Neural crest cell (in vitro differentiated cells): ENCODE data around the gene LDLRAP1. TPM values are rescaled to one million over a fixed set of nuclear protein-coding genes. Genes with fewer than 3 reads are reported as not detected.
A peak's percentile ranks its signal among the peaks of the same experiment; 100 is the strongest.

Source experiments
- DNase-seq: peaks from one replicate; pipeline ENCODE4 v3.0.0; 2021; ENCODE audit warnings: low read depth, mixed read lengths, low spot score
- H3K27ac Mint-ChIP-seq: one replicate; pipeline ENCODE4 v1.8.0; 2021; ENCODE audit warnings: mild to moderate bottlenecking, mixed read lengths; ENCODE audit not compliant: unreplicated experiment
- H3K27me3 Mint-ChIP-seq: 2 replicates; pipeline ENCODE4 v1.8.0; 2021; ENCODE audit warnings: low read depth, mild to moderate bottlenecking, mixed read lengths
- H3K36me3 Mint-ChIP-seq: 2 replicates; pipeline ENCODE4 v1.8.0; 2021; ENCODE audit warnings: low read depth, mild to moderate bottlenecking, mixed read lengths
- H3K4me1 Mint-ChIP-seq: 2 replicates; pipeline ENCODE4 v1.8.0; 2021; ENCODE audit warnings: mixed read lengths
- H3K4me3 Mint-ChIP-seq: one replicate; pipeline ENCODE4 v1.8.0; 2021; ENCODE audit warnings: mild to moderate bottlenecking, mixed read lengths
- H3K9me3 Mint-ChIP-seq: 2 replicates; pipeline ENCODE4 v1.8.0; 2021; ENCODE audit warnings: mixed read lengths
- total RNA-seq: library from RNA; stranded (reverse); gene quantifications from 2 replicates; pipeline ENCODE4 v1.2.1, GENCODE V29; 2021
- TF ChIP-seq, protein P1 (sequence below): fragments of 200-600 bp; sonication (generic); conservative IDR thresholded peaks from 2 replicates; pipeline ENCODE4 v1.5.0; 2021; ENCODE audit warnings: antibody characterized with exemption, mild to moderate bottlenecking

The LDLRAP1 gene
- total RNA-seq, 1 donor from 2014 or later = 20.7 TPM

DNA sequence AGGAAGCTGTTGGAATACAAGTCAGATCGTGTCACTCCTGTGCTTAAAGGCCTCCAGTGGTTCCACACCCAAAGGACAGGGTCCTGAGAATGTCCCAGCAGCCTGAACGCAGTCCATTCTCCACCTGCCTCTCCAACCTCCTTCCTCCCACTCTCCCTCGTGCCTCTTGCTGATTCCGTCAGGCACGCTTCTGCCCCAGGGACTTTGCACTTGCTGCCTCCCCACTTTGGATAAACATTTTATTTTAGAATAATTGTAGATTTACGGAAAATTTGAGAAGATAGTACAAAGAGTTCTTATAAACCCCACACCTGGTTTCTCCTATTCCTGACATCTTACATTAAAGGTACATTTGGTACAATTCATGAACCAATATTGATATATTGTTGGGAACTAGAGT lies 28.4 kb upstream of the LDLRAP1 start:
- DNase-seq = no peak
- no peak overlapping the region for H3K27ac Mint-ChIP-seq
- no peaks in the 10 kb centered on the region for H3K27me3 Mint-ChIP-seq
- no peak overlapping the region for H3K4me3 Mint-ChIP-seq
- TF ChIP-seq, protein P1, sequence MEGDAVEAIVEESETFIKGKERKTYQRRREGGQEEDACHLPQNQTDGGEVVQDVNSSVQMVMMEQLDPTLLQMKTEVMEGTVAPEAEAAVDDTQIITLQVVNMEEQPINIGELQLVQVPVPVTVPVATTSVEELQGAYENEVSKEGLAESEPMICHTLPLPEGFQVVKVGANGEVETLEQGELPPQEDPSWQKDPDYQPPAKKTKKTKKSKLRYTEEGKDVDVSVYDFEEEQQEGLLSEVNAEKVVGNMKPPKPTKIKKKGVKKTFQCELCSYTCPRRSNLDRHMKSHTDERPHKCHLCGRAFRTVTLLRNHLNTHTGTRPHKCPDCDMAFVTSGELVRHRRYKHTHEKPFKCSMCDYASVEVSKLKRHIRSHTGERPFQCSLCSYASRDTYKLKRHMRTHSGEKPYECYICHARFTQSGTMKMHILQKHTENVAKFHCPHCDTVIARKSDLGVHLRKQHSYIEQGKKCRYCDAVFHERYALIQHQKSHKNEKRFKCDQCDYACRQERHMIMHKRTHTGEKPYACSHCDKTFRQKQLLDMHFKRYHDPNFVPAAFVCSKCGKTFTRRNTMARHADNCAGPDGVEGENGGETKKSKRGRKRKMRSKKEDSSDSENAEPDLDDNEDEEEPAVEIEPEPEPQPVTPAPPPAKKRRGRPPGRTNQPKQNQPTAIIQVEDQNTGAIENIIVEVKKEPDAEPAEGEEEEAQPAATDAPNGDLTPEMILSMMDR = no peak
- no peaks in the 10 kb centered on the region for H3K4me1 Mint-ChIP-seq
- no peaks in the 10 kb centered on the region for H3K9me3 Mint-ChIP-seq
- no peaks in the 10 kb centered on the region for H3K36me3 Mint-ChIP-seq

DNA sequence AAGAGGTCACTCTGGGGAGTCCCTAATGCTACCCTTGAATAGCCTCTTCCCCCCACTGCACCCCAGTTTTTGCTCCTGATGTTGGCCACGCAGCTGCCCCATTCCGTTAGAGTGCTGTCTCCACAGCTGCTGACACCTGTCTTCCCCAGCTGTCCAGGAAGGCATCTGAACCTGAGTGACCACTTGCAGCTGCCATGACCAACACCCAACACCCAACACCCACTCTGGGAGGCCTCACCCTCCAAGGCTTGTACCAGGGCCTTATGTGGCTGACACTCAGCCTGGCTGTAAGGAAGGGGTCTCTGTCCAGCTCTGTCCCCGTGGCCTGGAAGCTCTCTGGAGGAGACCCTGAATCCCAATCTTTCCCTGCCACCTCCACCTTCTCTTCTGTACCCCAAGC lies 26.7 kb upstream of the LDLRAP1 start:
- Mint-ChIP-seq H3K27me3 (no peaks in the 10 kb centered on the region), H3K36me3 (no peaks in the 10 kb centered on the region), H3K27ac (no peak overlapping the region), H3K4me3 (no peak overlapping the region), H3K4me1 (peaks cover 5% of the 10 kb centered on the region), H3K9me3 (no peaks in the 10 kb centered on the region)
- TF ChIP-seq, protein P1 = no peak
- DNase-seq = no peak

DNA sequence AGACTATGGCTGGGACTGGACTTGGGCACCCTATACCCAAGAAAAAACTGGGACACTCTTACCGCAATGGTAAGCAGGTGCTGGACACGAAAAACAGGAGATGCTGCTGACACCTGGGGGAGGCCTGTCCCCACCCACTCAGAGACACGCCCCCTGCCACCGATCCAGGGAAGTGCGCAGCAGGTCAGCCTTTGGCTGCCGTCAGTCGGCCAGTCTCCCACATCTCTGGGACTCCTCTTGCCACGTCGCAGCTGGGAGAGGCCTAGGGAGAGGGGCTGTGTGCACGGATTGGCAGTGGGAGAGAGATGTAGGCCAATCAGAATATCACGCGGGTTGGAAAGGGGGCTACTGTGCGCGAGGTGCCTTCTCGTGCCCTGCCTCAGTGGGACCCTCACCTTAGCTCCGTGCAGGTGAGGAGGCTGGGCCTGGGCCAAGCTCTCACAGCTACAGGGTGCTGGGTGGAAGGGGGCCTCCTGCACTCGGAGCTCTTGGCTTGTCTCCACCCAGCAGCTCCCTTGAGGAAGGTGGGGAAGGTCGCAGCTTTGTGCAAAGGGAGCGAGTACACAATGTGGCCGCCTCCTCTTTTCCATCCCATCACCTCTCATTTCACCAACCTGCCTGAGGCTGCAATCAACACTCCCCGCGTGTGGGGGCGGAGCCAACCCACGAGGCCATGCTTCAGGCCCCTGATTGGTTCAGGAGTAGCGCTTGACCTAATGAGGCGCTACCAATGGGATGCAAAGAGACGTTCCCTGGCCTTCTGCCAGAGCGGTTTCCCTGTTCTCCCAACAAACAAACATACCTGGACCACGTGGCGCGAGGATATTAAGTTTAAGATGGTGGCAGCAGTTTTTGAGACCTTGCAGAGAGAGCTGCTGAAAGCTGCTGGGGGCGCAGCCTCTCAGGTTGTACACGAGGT lies 25.7 kb upstream of the LDLRAP1 start:
- Mint-ChIP-seq H3K4me3 (no peak overlapping the region), H3K27me3 (no peaks in the 10 kb centered on the region), H3K27ac (no peak overlapping the region), H3K4me1 (peaks cover 10% of the 10 kb centered on the region), H3K9me3 (no peaks in the 10 kb centered on the region), H3K36me3 (no peaks in the 10 kb centered on the region)
- DNase-seq = no peak
- TF ChIP-seq, protein P1 = no peak

DNA sequence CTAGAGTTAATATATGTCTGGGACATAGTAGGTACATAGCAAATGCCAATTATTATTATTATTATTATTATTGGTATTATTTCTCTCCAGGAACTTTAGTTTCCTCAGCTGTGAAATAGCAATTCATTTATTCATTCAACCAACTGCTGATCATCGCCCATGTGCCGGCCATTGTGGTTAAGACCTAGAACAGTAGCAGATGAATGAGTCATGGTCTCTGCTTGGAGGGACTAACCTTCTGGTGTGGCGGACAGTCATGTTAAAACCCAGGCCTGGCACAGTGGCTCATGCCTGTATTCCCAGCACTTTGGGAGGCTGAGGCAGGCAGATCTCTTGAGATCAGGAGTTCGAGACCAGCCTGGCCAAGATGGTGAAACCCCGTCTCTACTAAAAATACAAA lies 23.8 kb upstream of the LDLRAP1 start:
- no peak overlapping the region for H3K27ac Mint-ChIP-seq
- no peaks in the 10 kb centered on the region for H3K27me3 Mint-ChIP-seq
- TF ChIP-seq, protein P1 = no peak
- no peaks in the 10 kb centered on the region for H3K36me3 Mint-ChIP-seq
- peaks cover 10% of the 10 kb centered on the region for H3K4me1 Mint-ChIP-seq
- no peaks in the 10 kb centered on the region for H3K9me3 Mint-ChIP-seq
- DNase-seq = no peak
- no peak overlapping the region for H3K4me3 Mint-ChIP-seq

DNA sequence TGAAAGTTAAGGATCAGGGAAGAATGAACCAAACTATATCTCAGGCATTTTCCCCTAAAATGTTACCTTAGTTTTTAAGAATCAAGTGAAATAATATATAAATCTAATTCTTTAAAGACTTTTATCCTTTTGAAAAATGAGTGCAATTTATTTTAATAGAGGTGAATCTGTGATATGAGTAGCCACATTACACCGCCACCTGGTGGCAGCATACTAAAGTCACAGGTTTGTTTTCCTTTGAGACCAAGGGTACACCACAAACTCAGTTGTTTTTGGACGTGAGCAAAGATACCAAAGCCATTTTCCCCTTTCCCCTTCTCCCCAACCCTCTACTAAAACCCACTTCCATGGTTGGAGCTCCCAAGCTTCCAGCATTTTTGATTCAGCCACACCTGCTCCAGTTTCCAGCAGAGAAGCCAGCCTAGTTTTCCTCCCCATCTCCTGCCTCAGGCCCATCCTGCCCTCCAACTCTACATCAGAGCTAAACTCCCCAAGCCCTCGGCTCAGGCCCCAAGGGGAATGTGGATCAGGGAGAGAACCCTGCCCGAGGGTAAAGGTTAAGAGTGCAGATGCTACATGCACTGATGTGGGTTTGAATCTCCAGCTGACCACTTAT lies 22.9 kb upstream of the LDLRAP1 start:
- Mint-ChIP-seq H3K36me3 (no peaks in the 10 kb centered on the region), H3K4me3 (no peak overlapping the region), H3K4me1 (peaks cover 10% of the 10 kb centered on the region), H3K9me3 (peaks cover 4% of the 10 kb centered on the region), H3K27ac (no peak overlapping the region), H3K27me3 (no peaks in the 10 kb centered on the region)
- DNase-seq = peak; percentile 60
- TF ChIP-seq, protein P1 = peak; percentile 94
